ENCODE measurements around the gene COPS8. TPM values are rescaled to one million over a fixed set of nuclear protein-coding genes. Genes with fewer than 3 reads are reported as not detected.

COPS8 gene
- total and polyA plus RNA-seq, 2 of the 8 experiments (the other 6 are each of a cell fraction or from before 2014, with no cell fraction given), result 59.3 to 67.5 TPM

- H3K23me2 ChIP-seq (ENCODE audit: low read depth, low read length), result no peaks in the 10 kb centered on the region
- peaks cover 6 to 10% of the 10 kb centered on the region in 2 experiments; a peak in 3 of 4 replicates for H3K9me3 ChIP-seq (ENCODE audit: insufficient read depth in 2 of 2, low read depth in 1 of 2, low read length in 1 of 2)
- H3K27me3 ChIP-seq (replicated peaks in 1 of 4; ENCODE audit: control insufficient read depth in 3 of 4, extremely low read depth in 1 of 4, insufficient read depth in 3 of 4, low read length in 3 of 4), result no peaks in the 10 kb centered on the region
- no peak overlapping the region for H3K4me2 ChIP-seq (ENCODE audit: insufficient read depth in 1 of 2, low read depth in 2 of 2, low read length in 2 of 2)
- no peak overlapping the region for H2AFZ ChIP-seq (ENCODE audit: low read length)
- ChIA-PET CTCF (ENCODE audit: partially characterized antibody) (no interaction called here), POLR2A (ENCODE audit: partially characterized antibody) (interaction anchor here (2.0 to 2.2 kb wide), 2 partner anchors 9 to 17 kb away, joined by 5 to 7 read pairs; no protein-coding TSS in a partner anchor)
- no peaks in the 10 kb centered on the region for H3K79me2 ChIP-seq (ENCODE audit: control insufficient read depth in 1 of 2, insufficient read depth in 2 of 2, low read length in 2 of 2)
- H3K27ac ChIP-seq (ENCODE audit: low read depth, low read length), result no peak overlapping the region
- H3K9ac ChIP-seq (replicated peaks in 1 of 4; ENCODE audit: extremely low read depth in 1 of 4, low read depth in 3 of 4, low read length in 3 of 4), result no peak overlapping the region
- no peak overlapping the region for H3K23ac ChIP-seq (ENCODE audit: insufficient read length)
- H2BK12ac ChIP-seq (ENCODE audit: low read depth, low read length), result no peak overlapping the region
- H4K8ac ChIP-seq (ENCODE audit: extremely low read depth, insufficient read depth, low read length), result no peak overlapping the region
- no peak overlapping the region for H3K4me3 ChIP-seq (ENCODE audit: extremely low read depth in 1 of 4, insufficient read depth in 2 of 4, low read depth in 3 of 4, low read length in 4 of 4)
- no peak overlapping the region for H3K4ac ChIP-seq (replicated peaks; ENCODE audit: insufficient read length, low read depth, low read length)
- H4K5ac ChIP-seq (ENCODE audit: insufficient read length, low read depth, low read length), result no peak overlapping the region
- H3K56ac ChIP-seq (replicated peaks; ENCODE audit: insufficient read length, low read depth, low read length), result no peak overlapping the region
- no peaks in the 10 kb centered on the region for H3K36me3 ChIP-seq (ENCODE audit: control insufficient read depth in 2 of 4, insufficient read depth in 4 of 4, low read length in 3 of 4)
- no peak overlapping the region for H2BK20ac ChIP-seq (ENCODE audit: low read length)
- H3K18ac ChIP-seq (ENCODE audit: extremely low read depth, low read length), result no peak overlapping the region
- no peaks in the 10 kb centered on the region for H4K20me1 ChIP-seq (replicated peaks in 1 of 2; ENCODE audit: control insufficient read depth in 1 of 2, insufficient read depth in 2 of 2, low read length in 2 of 2)
- no peak overlapping the region for H2BK15ac ChIP-seq (ENCODE audit: low read length)
- H3K14ac ChIP-seq (ENCODE audit: insufficient read length), result no peak overlapping the region
- no peak for FAIRE-seq
- no peaks in the 10 kb centered on the region for H3K79me1 ChIP-seq (ENCODE audit: low read depth, low read length)
- no peak for DNase-seq (ENCODE audit: low read depth in 1 of 2, low spot score in 2 of 2)
- H2AK5ac ChIP-seq (ENCODE audit: low read depth, low read length), result no peak overlapping the region
- no peak overlapping the region for H2BK5ac ChIP-seq (ENCODE audit: low read depth, low read length)
- no peaks in the 10 kb centered on the region for H3K4me1 ChIP-seq (replicated peaks in 1 of 4; ENCODE audit: control insufficient read depth in 3 of 4, insufficient read depth in 4 of 4, low read length in 3 of 4)
- H4K91ac ChIP-seq (replicated peaks; ENCODE audit: insufficient read length, low read length), result no peak overlapping the region
- no peak overlapping the region for H2BK120ac ChIP-seq (replicated peaks; ENCODE audit: low read depth, low read length)
- 72% methylated on average over 1 of the region's 1 CpG; no CpG with 5 or more reads in 1 of the 2 experiments for WGBS, 2 experiments (ENCODE audit: extremely low coverage in 1 of 2, insufficient coverage in 1 of 2, insufficient read length in 1 of 2, insufficient replicate concordance in 2 of 2, low coverage in 1 of 2, low lambda C conversion rate in 2 of 2, missing lambda C conversion rate in 1 of 2)
- TF ChIP-seq SUZ12 (IDR thresholded peaks at IDR 0.05; ENCODE audit: low read length) (no peak), NANOG (IDR thresholded peaks at IDR 0.05; ENCODE audit: insufficient read depth, low read depth, low read length, poor library complexity, severe bottlenecking) (no peak), TAF1 (IDR thresholded peaks at IDR 0.05; ENCODE audit: low read depth, low read length) (no peak), RBBP5 (IDR thresholded peaks at IDR 0.05; ENCODE audit: borderline replicate concordance, low read depth, low read length) (no peak), CBX8 (IDR thresholded peaks at IDR 0.05; ENCODE audit: borderline replicate concordance, low read depth, low read length) (no peak), ASH2L (IDR thresholded peaks at IDR 0.05; ENCODE audit: low read length) (no peak), JUND (IDR thresholded peaks at IDR 0.05; ENCODE audit: low read length) (no peak), CEBPB (IDR thresholded peaks at IDR 0.05; ENCODE audit: low read depth, low read length) (no peak), E2F6 (IDR thresholded peaks at IDR 0.05) (no peak), SRF (IDR thresholded peaks at IDR 0.05; ENCODE audit: low read depth, low read length) (no peak), NRF1 (IDR thresholded peaks at IDR 0.05; ENCODE audit: low read depth, low read length) (no peak)
- TF ChIP-seq, protein P1, sequence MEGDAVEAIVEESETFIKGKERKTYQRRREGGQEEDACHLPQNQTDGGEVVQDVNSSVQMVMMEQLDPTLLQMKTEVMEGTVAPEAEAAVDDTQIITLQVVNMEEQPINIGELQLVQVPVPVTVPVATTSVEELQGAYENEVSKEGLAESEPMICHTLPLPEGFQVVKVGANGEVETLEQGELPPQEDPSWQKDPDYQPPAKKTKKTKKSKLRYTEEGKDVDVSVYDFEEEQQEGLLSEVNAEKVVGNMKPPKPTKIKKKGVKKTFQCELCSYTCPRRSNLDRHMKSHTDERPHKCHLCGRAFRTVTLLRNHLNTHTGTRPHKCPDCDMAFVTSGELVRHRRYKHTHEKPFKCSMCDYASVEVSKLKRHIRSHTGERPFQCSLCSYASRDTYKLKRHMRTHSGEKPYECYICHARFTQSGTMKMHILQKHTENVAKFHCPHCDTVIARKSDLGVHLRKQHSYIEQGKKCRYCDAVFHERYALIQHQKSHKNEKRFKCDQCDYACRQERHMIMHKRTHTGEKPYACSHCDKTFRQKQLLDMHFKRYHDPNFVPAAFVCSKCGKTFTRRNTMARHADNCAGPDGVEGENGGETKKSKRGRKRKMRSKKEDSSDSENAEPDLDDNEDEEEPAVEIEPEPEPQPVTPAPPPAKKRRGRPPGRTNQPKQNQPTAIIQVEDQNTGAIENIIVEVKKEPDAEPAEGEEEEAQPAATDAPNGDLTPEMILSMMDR (IDR thresholded peaks at IDR 0.05; ENCODE audit: control extremely low read depth in 1 of 3, insufficient read depth in 1 of 3, low read depth in 1 of 3, low read length in 3 of 3), result no peak
Observed at GRCh38 chr2:237118025-237118424, 32.3 kb downstream of the COPS8 start.

All from H1 (cell line).